Measurements from ENCODE around the gene ARSA. TPM values are rescaled to one million over a fixed set of nuclear protein-coding genes. Genes with fewer than 3 reads are reported as not detected.

ARSA gene
- total RNA-seq, 1 donor from 2014 or later, result 6.6 TPM

Small RNAs within 50 kb of the gene (small RNA-seq; reads per million reads assigned to genes)
- not detected for gene RF00019 (ENCODE audit: low replicate concordance)

Other genes with a start within 250 kb of the ARSA start
- gene SBF1, start 153.1 kb downstream of the ARSA start, total RNA-seq, result 73.8 TPM
- gene ADM2, start 146.6 kb downstream of the ARSA start, total RNA-seq, result under 0.01 TPM
- gene MIOX, start 141.3 kb downstream of the ARSA start, total RNA-seq, result not detected
- 11.6 TPM for gene LMF2, start 120.5 kb downstream of the ARSA start, total RNA-seq
- gene NCAPH2, start 119.9 kb downstream of the ARSA start, total RNA-seq, result 39.3 TPM
- 0.98 TPM for gene SCO2, start 102.6 kb downstream of the ARSA start, total RNA-seq
- 1.5 TPM for gene TYMP, start 98.1 kb downstream of the ARSA start, total RNA-seq
- not detected for gene KLHDC7B, start 82.3 kb downstream of the ARSA start, total RNA-seq
- not detected for gene SYCE3, start 65.2 kb downstream of the ARSA start, total RNA-seq
- 3.4 TPM for gene CPT1B, start 49.7 kb downstream of the ARSA start, total RNA-seq
- gene CHKB, start 45.3 kb downstream of the ARSA start, total RNA-seq, result 23.8 TPM
- gene MAPK8IP2, start 27.4 kb downstream of the ARSA start, total RNA-seq, result 70.3 TPM
- 5.9 TPM for gene SHANK3, start 44.7 kb upstream of the ARSA start, total RNA-seq
- gene ACR, start 110.1 kb upstream of the ARSA start, total RNA-seq, result not detected
- gene RABL2B, start 155.5 kb upstream of the ARSA start, total RNA-seq, result 13.3 TPM